Caco-2 (cell line): ENCODE data around the gene GCH1. TPM values are rescaled to one million over a fixed set of nuclear protein-coding genes. Genes with fewer than 3 reads are reported as not detected.

Experiments
- BruUV-seq: library from RNA; stranded (reverse); fragments of 400-500 nt; replicated peaks from 2 replicates; lab custom pipeline; 2021; lab: Mats Ljungman, UMichigan
- CTCF ChIA-PET: fragments of 300-600 bp; sonication (Branson Sonifier 250); formaldehyde crosslinking; loops from one replicate; lab custom pipeline; 2022; ENCODE audit warnings: antibody characterized with exemption; lab: Charles Lee
- POLR2A ChIA-PET: fragments of 300-600 bp; sonication (Branson Sonifier 250); formaldehyde crosslinking; loops from one replicate; lab custom pipeline; 2022; ENCODE audit warnings: antibody characterized with exemption; lab: Charles Lee
- DNase-seq, 2 experiments: peaks; one replicate each; pipeline versions ENCODE4 v3.0.0 to v3.0.0-alpha.2; 2020 to 2022
- H3K27me3 ChIP-seq: replicated peaks from 2 replicates; pipeline ENCODE4 v1.6.0; 2011; ENCODE audit warnings: low read length; ENCODE audit not compliant: control insufficient read depth, insufficient read depth
- H3K36me3 ChIP-seq: 2 replicates; pipeline ENCODE4 v1.5.1; 2011; ENCODE audit warnings: low read length; ENCODE audit not compliant: control insufficient read depth, insufficient read depth
- H3K4me1 ChIP-seq: fragments of 250-450 bp; sonication (Bioruptor Pico); 2 replicates; pipeline ENCODE4 v1.5.1; 2020; ENCODE audit warnings: mild to moderate bottlenecking
- H3K4me3 ChIP-seq: 2 replicates; pipeline ENCODE4 v1.5.1; 2011; ENCODE audit warnings: low read depth, mild to moderate bottlenecking, control low read depth, low read length
- H3K9me3 ChIP-seq: fragments of 250-450 bp; sonication (Bioruptor Pico); 2 replicates; pipeline ENCODE4 v1.5.1; 2020; ENCODE audit warnings: mild to moderate bottlenecking, moderate library complexity
- H3K27ac Mint-ChIP-seq: one replicate; pipeline ENCODE4 v1.8.0; 2022; ENCODE audit warnings: mixed read lengths; ENCODE audit not compliant: unreplicated experiment
- H3K27me3 Mint-ChIP-seq: one replicate; pipeline ENCODE4 v1.8.0; 2022; ENCODE audit warnings: mixed read lengths; ENCODE audit not compliant: insufficient read depth, unreplicated experiment
- H3K36me3 Mint-ChIP-seq: one replicate; pipeline ENCODE4 v1.8.0; 2022; ENCODE audit warnings: mild to moderate bottlenecking, mixed read lengths; ENCODE audit not compliant: insufficient read depth, unreplicated experiment
- H3K4me1 Mint-ChIP-seq: one replicate; pipeline ENCODE4 v1.8.0; 2022; ENCODE audit warnings: low read depth, mixed read lengths; ENCODE audit not compliant: unreplicated experiment
- H3K4me3 Mint-ChIP-seq: one replicate; pipeline ENCODE4 v1.8.0; 2022; ENCODE audit warnings: mild to moderate bottlenecking, moderate library complexity, mixed read lengths; ENCODE audit not compliant: unreplicated experiment
- H3K9me3 Mint-ChIP-seq: one replicate; pipeline ENCODE4 v1.8.0; 2022; ENCODE audit warnings: mixed read lengths; ENCODE audit not compliant: unreplicated experiment
- CTCF ChIP-seq, 2 experiments: fragments of 200-600 bp in 1 of 2; IDR thresholded peaks; 1 replicate in 1 of 2; 2 replicates in 1 of 2; pipeline versions ENCODE4 v1.5.1 to v1.8.0; 2011 to 2022; ENCODE audit warnings: antibody characterized with exemption in 1 of 2, control low read depth in 1 of 2, inconsistent platforms in 1 of 2, low read depth in 1 of 2, low read length in 1 of 2, mild to moderate bottlenecking in 1 of 2, moderate library complexity in 1 of 2; ENCODE audit not compliant: insufficient read depth in 1 of 2, severe bottlenecking in 1 of 2, unreplicated experiment in 1 of 2
- intact Hi-C: fragments of 100-400 bp; cut with micrococcal nuclease; formaldehyde crosslinking; loops from one replicate; pipeline ENCODE4 v1.10.0; 2022; ENCODE audit not compliant: unreplicated experiment
- total RNA-seq: library from RNA; stranded (reverse); gene quantifications from 2 replicates; pipeline ENCODE4 v1.2.3, GENCODE V29; 2022

GCH1 gene
- total RNA-seq, 1 experiment from 2014 or later = 17.9 TPM

- Histone ChIP-seq H3K27me3 (no peaks in the 10 kb centered on the region), H3K36me3 (no peaks in the 10 kb centered on the region), H3K4me1 (no peaks in the 10 kb centered on the region), H3K4me3 (no peak overlapping the region), H3K9me3 (no peaks in the 10 kb centered on the region)
- Mint-ChIP-seq H3K27ac (no peak overlapping the region), H3K36me3 (no peaks in the 10 kb centered on the region), H3K9me3 (no peaks in the 10 kb centered on the region), H3K4me3 (no peak overlapping the region), H3K27me3 (no peaks in the 10 kb centered on the region), H3K4me1 (no peaks in the 10 kb centered on the region)
- POLR2A ChIA-PET = no interaction called here
- CTCF ChIA-PET = no interaction called here
- no peak for TF ChIP-seq CTCF (IDR thresholded peaks at IDR 0.05; ENCODE audit: insufficient read depth in 1 of 2, low read depth in 1 of 2, low read length in 1 of 2, severe bottlenecking in 1 of 2, unreplicated experiment in 1 of 2)
- no peak for DNase-seq
- intact Hi-C loops = no loop called here
- BruUV-seq = no TSS peak
Measured at GRCh38 chr14:54857830-54858269, 44.8 kb downstream of the GCH1 start.

DNA sequence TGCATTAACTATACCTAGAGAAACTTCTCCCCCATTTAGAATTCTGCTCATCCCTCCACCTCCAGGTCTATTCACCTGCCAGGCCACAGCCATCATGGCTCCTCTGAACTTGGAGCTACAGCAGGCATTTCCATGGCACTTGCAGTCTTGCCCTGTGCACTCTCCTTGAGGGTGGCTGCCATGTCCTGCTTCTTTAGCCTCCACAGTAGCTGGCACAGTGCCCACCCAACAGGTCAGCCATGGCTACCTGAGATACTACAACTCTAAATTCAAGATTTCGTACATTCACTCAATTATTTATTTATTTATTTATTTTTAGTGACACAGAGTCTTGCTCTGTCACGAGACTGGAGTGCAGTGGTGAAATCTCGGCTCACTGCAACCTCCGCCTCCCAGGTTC is 46.5 kb downstream of the GCH1 start:
- Histone ChIP-seq H3K27me3 (no peaks in the 10 kb centered on the region), H3K4me3 (no peak overlapping the region), H3K4me1 (no peaks in the 10 kb centered on the region), H3K36me3 (no peaks in the 10 kb centered on the region), H3K9me3 (no peaks in the 10 kb centered on the region)
- ChIA-PET POLR2A (no interaction called here), CTCF (no interaction called here)
- Mint-ChIP-seq H3K27me3 (no peaks in the 10 kb centered on the region), H3K36me3 (no peaks in the 10 kb centered on the region), H3K4me1 (no peaks in the 10 kb centered on the region), H3K27ac (no peak overlapping the region), H3K9me3 (no peaks in the 10 kb centered on the region), H3K4me3 (no peak overlapping the region)
- no peak for TF ChIP-seq CTCF (IDR thresholded peaks at IDR 0.05; ENCODE audit: insufficient read depth in 1 of 2, low read depth in 1 of 2, low read length in 1 of 2, severe bottlenecking in 1 of 2, unreplicated experiment in 1 of 2)
- intact Hi-C loops = no loop called here
- no peak for DNase-seq
- no TSS peak for BruUV-seq

- no TSS peak for BruUV-seq
- intact Hi-C loops = no loop called here
- TF ChIP-seq CTCF (IDR thresholded peaks at IDR 0.05; ENCODE audit: insufficient read depth in 1 of 2, low read depth in 1 of 2, low read length in 1 of 2, severe bottlenecking in 1 of 2, unreplicated experiment in 1 of 2) = no peak
- Histone ChIP-seq H3K9me3 (no peaks in the 10 kb centered on the region), H3K4me1 (no peaks in the 10 kb centered on the region), H3K27me3 (no peaks in the 10 kb centered on the region), H3K4me3 (no peak overlapping the region), H3K36me3 (no peaks in the 10 kb centered on the region)
- Mint-ChIP-seq H3K36me3 (no peaks in the 10 kb centered on the region), H3K4me3 (no peak overlapping the region), H3K27ac (no peak overlapping the region), H3K4me1 (no peaks in the 10 kb centered on the region), H3K27me3 (no peaks in the 10 kb centered on the region), H3K9me3 (no peaks in the 10 kb centered on the region)
- ChIA-PET POLR2A (no interaction called here), CTCF (no interaction called here)
- DNase-seq = no peak
Measured at GRCh38 chr14:54854181-54854580, 48.4 kb downstream of the GCH1 start.
